ENCODE results near the gene HYAL2. TPM values are rescaled to one million over a fixed set of nuclear protein-coding genes. Genes with fewer than 3 reads are reported as not detected.

Gene HYAL2, protein sequence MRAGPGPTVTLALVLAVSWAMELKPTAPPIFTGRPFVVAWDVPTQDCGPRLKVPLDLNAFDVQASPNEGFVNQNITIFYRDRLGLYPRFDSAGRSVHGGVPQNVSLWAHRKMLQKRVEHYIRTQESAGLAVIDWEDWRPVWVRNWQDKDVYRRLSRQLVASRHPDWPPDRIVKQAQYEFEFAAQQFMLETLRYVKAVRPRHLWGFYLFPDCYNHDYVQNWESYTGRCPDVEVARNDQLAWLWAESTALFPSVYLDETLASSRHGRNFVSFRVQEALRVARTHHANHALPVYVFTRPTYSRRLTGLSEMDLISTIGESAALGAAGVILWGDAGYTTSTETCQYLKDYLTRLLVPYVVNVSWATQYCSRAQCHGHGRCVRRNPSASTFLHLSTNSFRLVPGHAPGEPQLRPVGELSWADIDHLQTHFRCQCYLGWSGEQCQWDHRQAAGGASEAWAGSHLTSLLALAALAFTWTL
- total RNA-seq: 59.3 and 80.8 TPM in 2 replicates

DNA sequence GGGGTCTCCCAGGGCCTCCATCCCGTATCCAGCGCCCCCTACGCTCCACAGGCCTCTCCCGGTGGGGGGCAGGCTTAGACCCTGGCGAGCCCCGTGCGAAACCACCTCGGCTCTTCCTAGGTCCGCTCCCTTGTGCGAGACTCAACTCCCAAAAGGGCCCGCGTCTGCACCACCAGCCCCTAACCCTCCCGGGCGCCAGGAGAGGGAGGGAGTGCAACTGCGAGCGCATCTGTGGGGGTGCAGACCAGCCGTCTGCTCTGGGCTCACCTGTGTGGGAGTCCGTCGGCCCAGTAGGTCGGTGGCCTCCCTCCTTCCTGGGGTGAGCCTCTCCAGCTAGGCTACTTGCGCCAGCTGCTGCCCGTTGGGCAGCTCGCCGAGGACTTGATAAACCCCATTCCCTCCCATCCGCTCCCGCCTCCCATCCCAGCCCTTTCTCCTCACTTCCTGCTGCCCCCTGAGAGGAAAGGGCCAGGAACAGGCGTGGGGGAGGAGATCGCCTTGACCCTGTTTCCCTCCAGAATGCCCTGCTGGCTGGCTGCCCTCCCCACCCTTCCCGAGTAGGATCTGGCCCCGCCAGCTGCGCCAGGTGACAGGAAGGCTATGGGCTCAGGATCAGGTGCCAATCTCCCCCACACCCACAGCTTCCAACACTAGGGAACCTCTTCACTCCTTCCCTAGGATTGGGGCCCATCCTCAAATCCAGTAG lies at the start of gene HYAL2:
Gene HYAL2 (minus strand): TSS at position 360 of the 706 bp plus-strand sequence. CDS start 2,256 bp downstream, outside the sequence.

DNA sequence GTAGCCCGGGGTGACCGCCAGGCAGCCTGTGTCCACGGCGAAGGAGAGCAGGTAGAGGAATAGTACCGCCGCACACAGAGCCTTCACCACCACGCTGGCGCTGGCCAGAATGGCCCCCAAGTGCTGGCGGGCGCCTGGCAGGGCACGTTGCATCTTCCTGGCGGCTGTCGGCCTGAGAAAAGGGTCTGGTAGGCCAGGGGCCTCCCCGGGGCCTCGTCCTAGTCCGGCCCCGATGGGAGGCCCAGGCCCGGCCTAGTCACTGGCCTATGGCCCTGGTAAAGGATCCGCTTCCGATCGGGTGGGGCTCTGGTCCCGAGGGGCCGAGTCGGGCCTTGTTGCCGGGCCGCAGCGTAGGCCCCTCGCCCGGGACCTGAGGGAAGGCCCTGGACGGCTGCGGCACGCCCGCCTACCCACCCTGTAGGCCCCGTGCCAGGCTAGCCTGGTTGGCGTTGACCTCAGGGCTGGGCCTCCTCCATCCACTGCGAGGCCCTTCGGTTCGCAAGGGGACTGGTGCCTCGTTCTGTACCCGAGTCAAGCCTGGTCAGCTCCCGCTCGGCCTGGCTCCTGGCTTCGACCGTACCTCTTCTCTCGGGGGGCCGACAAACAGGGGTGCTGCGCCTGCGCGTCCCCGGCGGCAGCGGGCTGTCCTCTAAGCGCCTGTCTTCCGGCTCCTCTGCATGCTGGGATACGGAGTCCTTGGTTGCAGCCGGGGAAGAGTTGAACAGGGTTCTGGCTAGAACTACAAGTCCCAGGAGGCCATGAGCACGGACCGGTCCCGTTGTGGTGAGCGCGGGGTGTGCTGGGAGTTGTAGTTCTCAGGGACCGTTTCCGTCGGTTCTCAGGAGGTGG lies 36.6 kb upstream of the HYAL2 start, which contains the start of gene TMEM115:
Gene TMEM115 (minus strand): TSS at position 611 of the 849 bp plus-strand sequence. CDS start 458 bp downstream, at position 153.

DNA sequence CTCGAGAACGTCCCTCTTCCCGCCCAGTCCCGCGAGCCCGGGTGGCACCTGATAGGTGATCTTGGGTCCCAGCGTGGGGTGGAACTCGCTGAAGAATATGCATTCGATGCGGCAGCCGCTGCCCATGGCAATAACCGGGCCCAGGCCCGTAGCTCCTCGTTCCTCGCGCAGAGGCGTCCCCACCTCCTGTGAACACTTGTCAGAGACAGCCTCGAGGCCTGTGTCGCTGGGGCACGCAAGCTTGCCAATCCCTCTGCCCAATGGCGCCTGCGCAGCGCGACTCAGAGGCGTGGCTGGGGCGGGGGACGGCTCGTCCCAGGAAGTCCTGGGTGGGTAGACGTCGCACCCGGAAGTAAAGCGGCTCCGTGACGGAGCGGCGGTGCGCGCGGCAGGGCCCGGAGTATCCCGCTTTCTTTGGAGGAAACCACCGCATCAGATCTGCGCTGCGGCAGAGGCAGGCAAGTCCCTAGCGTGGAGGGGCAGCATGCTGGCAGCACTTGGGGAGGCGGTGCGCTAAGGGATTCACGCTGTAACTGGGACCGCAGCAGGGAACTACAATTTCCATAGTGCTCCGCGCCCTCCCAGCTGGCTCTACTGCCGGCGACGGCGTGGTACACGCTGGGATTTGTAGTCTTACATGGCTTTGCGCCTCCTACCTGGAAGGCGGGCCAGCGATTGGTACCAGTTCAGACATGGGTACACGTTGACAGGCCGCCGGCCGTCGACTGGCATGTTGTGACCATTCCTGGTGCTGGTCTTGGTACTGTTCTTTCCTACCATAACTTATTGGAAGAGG lies 28.2 kb upstream of the HYAL2 start, which contains the start of the genes CYB561D2 and NPRL2:
Gene CYB561D2 (plus strand): TSS at position 336 of the 796 bp plus-strand sequence. CDS start 572 bp downstream, outside the sequence.
Gene NPRL2 (minus strand): TSS at position 249 of the 796 bp plus-strand sequence. CDS start 123 bp downstream, at position 126.

DNA sequence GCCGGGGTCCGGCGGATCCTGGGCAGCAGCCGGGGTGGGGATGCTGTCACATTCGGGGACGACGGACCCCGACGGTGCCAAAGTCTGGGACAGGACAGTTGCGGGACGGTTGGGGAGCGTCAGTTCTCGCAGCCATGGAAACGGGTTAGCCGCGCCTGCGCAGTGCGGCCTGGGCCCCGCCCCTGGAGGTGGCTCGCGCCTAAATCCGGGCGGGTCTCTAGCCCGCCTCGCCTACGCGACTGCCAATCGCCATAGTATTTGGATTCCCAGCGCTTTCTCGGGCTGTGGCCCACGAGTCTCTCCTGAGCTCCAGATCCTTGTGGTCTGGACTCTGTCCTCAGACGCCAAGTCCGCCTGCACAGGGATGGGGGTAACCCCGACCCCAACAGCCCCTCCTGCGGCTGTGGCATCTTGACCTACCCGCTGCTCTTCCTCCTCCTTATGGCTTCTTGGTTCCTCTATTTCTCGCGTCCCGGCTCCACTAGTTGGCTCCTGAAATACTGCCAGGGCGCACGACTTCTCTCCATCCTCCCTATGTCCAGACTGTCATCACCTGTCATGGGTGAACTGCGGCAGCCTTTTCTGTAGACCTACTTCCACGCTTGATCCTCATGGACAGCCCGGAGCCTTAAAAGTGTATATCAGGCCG lies 23.2 kb upstream of the HYAL2 start, which contains the start of gene ZMYND10:
Gene ZMYND10 (minus strand): TSS at position 147 of the 649 bp plus-strand sequence. CDS start 153 bp downstream, outside the sequence.

DNA sequence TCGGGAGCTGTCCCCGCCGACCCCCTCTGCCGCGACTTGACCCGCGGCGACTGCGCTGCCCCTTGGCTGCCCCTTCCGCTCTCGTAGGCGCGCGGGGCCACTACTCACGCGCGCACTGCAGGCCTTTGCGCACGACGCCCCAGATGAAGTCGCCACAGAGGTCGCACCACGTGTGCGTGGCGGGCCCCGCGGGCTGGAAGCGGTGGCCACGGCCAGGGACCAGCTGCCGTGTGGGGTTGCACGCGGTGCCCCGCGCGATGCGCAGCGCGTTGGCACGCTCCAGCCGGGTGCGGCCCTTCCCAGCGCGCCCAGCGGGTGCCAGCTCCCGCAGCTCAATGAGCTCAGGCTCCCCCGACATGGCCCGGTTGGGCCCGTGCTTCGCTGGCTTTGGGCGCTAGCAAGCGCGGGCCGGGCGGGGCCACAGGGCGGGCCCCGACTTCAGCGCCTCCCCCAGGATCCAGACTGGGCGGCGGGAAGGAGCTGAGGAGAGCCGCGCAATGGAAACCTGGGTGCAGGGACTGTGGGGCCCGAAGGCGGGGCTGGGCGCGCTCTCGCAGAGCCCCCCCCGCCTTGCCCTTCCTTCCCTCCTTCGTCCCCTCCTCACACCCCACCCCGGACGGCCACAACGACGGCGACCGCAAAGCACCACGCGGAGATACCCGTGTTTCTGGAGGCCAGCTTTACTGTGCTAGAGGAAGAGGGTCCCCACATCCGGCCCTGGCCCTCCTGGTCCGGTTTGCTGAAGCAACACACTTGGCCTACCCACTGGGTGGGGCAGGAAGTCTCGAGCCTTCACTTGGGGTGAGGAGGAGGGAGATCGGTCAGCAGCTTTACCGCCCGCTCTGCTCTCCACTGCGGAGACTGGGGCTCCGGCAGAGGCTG lies 18.1 kb upstream of the HYAL2 start, which contains the start of gene RASSF1:
Gene RASSF1 (minus strand): TSS at position 389 of the 882 bp plus-strand sequence. CDS start 31 bp downstream, at position 358.

DNA sequence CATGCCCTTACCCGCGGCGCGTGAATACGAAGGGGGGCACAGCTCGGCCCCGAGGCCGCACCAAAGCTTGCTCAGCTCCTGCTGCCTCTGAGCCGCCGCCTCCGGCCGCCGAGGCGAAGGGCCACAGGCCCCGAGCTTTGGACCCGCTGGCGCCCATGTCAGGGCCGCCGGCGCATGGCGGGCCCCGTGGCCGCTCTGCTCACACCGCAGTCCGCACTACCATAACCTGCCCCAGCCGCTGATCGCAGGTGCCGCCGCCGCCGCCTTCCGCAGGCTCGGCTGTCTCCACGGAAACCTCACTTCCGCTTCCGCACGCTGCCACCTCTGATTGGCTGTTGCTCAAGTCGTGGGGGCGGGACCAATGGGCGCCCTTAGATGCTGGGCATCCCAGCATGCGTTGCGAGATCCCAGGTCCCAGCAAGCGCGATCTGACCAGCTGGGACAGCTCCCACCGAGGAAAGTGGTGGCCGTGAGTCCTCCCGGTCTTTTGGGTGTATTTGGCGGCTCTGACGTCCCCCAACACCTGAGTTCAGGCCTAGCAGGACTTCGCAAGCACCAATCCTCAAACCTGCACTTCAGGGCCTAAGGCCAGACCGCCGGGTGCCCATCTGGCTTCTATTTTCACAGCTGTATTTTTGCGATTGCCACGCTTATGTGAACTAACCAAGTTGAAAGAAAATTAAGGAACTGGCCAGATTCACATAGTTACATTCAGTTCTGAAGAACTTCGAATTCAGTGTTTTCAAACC lies 5.6 kb upstream of the HYAL2 start, which contains the start of gene TUSC2:
Gene TUSC2 (minus strand): TSS at position 281 of the 749 bp plus-strand sequence. CDS start 124 bp downstream, at position 157.

DNA sequence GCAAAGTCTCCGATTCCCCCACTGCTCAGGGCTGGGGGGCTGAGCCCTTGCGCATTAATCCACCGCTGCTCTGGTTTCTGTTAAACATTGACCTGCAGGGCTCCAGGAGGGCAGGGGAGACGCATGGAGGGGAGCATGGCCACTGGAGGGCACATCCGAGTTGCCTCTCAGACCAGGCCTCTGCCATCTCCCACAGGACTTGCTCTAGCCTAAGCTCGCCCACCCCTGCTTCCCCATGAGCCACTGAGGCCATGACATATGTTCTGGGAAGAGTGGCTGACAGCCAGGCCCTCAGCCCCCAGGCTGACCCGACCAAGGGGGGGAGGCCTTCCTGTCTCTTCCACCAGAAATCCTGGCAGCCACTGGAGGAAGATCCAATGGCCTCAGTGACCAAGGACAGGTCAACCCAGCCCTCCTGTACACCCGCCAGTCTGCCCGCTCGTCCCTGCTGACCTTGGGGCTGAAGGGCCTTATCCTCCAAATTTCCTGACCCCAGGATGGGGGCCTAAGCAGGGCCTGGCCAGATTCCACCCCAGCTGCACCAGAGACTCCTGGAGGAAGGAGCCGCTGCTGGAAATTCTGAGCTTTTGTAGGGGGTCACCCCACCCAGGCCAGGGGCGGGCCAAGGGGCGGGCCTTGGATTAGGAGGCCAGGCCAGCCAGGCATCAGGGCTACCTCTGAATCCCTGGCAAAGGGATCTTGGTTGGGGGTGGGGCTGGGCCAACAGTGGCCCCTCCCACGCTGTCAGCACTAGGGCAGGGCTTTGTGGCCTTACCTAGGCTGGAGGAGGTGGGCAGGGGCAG lies 19.3 kb downstream of the HYAL2 start, which contains the start of gene HYAL1:
Gene HYAL1 (minus strand): TSS at position 562 of the 803 bp plus-strand sequence. CDS start 618 bp downstream, outside the sequence.

DNA sequence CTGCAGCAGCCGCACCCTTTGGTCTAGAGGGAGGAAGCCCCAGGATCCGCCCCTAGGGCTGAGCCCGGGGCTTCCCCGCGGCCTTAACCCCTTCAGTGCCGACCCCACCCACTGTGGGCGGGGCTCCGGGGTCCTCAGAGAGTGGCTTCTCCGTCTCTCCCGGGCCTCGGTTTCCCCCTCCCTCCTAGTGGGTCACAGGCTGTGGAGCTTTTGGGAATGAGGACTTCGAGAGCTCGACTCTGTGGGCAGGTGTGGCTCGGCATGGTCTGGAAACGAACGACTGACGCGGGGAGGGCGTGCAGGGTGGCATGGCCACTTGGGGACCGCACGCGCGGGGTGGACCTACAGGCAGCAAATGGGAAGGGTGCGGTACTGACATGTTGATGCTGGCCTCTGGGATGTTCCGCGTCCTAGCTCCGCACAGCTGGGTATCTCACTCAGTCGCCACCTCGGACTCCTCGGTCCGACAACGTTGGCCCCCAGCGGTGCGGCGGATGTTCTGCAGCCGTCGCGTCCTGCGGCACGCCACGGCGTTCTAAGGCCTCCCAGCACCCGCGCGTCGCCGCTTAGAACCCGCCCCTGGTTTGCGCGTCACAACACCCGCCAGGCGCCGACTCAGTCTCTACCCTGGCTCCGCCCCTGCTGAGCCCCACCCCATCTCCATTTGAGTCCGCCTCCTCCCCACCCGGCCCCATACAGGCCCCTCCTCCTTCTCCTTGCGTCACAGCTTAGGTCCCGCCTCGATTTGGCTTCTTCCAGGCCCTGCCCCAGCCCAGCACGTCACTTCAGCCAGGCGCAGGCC lies 23.5 kb downstream of the HYAL2 start, which contains the start of the genes HYAL3 and NAA80:
Gene HYAL3 (minus strand): TSS at position 570 of the 802 bp plus-strand sequence. CDS start 3,803 bp downstream, outside the sequence.
Gene NAA80 (minus strand): TSS at position 570 of the 802 bp plus-strand sequence. CDS start 1,942 bp downstream, outside the sequence.

DNA sequence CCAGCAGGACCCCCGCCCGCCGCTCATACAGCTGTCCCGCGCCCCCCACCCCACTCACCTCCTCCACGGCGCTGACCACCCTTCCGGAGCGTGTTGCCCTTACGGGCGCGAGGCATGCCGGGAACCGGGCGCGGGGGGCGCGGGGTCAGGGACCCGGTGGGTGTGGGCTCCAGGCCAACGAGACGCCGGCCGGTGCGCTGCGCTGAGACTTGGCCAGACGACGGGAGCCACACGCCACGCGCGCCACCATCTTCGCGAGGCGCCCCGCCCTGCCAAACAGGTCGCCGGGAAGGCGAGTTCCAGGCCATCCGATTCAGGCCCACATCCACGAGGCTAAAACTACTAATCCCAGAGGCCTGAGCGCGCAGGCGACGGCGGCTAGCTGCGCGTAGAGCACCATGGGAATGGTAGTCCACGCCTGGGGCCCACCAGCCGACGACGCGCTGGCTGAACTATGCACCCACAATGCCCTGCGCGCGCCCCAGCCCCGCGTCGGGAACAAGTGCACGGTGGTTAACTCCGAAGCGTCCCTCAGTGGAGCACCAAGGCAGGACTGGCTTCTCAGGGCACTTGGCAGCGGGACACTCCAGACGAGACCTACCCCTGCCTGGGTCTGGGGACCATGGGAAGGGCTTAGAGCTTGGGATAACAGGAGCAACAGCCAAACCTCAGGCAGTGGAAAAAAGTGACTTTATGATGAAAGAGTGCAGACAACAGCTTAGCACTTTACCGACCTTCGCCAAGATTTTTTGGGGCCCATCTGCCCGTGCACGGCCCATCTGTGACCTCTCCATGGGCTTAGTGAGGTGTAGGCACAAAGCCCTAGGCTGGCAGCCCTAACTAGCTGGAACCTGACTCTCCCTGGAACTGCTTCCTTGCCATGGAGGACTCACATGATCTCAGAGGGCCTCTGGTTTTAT lies 30.1 kb downstream of the HYAL2 start, which contains the start of gene IFRD2:
Gene IFRD2 (minus strand): TSS at position 271 of the 920 bp plus-strand sequence. CDS start 155 bp downstream, at position 116.

DNA sequence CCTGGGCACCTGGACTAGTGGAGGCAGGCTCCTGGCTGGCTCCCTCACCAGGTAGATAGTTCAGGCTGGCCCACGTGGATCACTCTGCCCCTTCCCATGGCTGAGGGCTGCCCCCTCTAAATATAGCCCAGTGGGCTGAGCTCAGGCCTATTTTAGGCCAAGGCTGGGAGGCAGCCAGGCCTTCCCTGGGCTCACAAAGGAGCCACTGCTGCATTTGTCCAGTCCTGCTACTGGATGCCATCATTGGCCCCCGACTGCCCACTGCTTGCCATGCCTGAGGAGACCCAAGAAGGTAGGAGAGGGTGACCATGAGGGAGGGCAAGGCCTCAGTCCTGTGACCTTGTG lies 43.7 kb downstream of the HYAL2 start, which contains the start of gene LSMEM2:
Gene LSMEM2 (plus strand): TSS at position 208 of the 345 bp plus-strand sequence. CDS start 27 bp downstream, at position 235.

DNA sequence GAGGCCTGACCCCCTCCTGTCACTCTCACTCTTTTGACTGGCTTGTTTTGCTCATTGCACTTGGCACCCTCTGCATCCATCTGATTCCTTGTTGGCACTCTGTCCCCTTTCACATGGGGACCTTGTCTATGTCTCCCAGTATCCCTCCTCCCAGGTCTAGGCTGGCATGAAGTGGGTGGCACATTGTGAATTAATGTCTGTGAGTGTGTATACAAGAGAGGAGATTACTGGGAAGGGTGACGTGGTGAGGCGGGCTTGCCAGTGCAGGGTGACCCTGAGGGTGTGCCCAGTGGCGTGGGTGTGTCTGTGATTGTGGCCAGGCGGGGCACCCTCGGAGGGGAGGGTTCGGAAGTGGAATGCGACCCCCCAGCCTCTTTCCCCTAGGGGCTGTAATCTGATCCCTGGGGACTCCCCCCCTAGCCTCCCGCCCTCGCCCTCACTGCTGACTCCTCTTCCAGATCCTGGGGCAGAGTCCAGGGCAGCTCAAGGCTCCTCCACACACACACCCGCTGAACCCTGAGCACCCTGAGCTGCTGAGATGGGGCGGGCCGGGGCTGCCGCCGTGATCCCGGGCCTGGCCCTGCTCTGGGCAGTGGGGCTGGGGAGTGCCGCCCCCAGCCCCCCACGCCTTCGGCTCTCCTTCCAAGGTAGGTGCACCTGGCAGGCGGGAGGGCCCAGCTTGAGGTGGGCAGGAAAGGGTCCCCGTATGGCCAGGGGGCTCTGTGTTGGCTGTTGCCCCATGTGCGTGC lies 53.7 kb downstream of the HYAL2 start, which contains the start of gene SEMA3B:
Gene SEMA3B (plus strand): TSS at position 445 of the 749 bp plus-strand sequence. CDS start 94 bp downstream, at position 539.

